IPS-NIHi7 (cell line): ENCODE measurements around the gene HAPLN3.

Source experiments
- DNase-seq: peaks from one replicate; pipeline ENCODE4 v3.0.0; 2012; ENCODE audit warnings: mixed read lengths; ENCODE audit errors: extremely low spot score

The HAPLN3 gene

DNA sequence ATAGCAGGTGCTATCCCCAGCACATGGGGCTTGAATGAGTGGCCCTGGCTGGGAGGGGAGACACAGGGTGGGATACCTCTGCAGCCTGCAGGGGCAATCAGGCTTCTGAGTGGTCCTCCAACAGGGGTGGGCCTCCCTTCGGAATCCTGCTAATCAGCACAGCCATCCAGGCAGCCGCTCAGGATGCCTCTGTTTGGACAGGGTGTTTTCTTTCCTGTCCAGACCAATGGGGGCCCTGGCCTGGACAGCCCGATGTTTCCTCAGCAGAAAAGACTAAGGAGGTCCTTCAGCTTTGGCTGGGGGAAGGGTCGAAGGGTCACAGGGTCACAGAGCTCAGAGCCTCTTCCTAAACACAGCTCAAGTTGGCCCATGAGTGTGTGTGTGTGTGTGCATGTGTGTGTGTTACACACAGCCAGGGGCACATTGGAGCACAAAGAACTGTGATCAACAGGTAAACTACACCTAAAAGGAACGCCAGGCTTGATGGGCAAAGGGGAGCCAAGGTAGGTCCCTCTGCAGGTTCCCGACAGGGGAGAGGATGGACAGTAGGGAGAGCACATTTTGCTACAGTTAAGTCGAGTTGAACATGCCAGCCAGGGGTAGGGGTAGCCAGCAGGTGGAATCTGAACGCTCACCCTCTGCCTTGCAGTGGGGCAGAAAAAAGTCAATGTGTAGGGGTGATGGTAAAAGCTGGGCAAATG, 1.1 kb upstream of the HAPLN3 start:
- DNase-seq, result no peak

DNA sequence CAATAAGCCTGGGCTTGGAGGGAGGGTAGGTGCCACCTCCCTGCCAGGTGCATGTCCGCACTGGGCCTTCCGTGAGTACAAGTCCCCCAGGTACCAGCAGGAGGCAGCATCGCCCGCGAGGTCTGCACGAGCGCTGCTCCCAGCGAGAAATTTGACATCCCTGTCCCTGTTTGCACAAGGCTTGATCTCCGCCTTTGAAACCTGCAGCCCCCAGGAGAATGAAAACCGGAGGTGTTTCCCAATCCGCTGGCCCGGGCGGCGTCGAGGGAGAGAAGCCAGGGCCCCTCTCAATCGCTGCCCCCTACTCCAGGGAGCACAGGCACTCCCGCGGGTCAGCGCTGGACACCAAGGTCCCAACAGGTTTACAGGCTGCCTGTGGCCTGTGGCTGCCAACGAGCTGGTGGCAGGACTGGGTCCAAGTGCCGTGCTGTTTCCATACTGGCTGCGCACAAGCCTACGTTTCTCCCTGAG, 961 bp downstream of the HAPLN3 start:
- peak; percentile 89 for DNase-seq

DNA sequence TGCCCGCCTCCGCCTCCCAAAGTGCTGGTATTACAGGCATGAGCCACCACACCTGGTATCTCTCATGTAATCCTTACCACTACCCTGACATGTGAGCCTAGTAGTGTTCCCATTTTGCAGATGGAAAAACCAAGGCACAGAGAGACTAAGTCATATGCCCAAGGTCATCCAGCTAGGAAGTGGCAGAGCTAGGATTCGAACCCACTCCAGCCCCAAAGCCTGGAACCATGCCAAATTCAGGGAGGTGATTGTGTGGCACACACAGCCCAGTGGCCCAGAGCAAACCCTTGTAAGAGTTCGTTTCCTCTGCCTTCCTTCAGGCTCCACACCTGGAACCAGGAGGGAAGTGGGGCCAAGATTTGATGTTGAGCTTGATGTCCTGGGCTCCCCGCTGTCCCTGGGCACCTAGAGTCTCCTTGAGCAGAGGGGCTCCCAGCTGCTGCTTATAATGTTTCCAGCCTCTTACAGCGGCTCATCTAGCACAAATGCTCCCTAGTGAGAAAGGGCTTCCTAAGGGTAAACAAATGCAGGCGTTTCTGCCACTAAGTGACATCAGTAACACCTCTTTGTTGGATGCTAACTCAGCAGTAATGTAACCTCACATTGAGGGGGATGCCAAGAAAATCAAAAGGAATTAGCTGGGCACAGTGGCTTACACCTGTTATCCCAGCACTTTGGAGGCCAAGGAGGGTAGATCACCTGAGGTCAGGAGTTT, 3.6 kb downstream of the HAPLN3 start:
- no peak for DNase-seq

DNA sequence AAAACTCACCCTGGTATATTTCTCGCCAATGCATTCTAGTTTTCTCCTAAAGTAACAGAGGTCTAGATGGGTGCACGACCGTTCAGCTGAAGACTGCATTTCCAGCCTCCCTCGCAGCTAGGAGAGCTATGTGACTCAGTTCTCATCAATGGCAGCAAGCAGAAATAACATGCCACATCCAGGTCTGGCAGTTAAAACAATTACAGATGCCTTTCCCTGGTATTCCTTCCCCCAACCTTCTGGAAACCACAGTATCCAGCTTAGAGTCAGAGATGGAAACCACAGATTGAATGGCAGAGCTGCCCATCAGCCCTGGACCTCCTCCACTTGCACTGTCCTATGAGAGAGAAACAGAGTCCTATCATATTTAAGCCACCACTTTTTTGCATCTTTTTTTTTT, 4.8 kb downstream of the HAPLN3 start:
- no peak for DNase-seq

DNA sequence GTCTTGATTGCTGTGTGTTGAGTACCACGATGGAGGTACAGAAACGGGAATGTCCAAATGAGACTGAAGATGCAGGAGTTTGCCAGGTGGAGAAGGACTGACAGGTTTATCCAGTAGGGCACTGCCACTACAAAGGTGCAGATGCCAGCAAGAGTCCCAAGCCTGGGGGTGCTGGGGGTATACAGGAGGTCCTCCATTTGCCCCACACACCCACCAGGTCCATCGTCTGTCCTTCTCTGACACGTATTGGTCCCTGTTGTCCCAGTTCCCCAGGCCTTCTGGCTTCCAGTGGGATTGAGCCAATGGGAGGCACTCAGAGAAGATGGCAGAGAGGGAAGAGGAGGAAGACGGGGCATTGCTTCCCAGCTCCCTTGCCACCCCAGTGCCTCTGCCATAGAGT, 6.6 kb downstream of the HAPLN3 start:
- DNase-seq, result no peak

DNA sequence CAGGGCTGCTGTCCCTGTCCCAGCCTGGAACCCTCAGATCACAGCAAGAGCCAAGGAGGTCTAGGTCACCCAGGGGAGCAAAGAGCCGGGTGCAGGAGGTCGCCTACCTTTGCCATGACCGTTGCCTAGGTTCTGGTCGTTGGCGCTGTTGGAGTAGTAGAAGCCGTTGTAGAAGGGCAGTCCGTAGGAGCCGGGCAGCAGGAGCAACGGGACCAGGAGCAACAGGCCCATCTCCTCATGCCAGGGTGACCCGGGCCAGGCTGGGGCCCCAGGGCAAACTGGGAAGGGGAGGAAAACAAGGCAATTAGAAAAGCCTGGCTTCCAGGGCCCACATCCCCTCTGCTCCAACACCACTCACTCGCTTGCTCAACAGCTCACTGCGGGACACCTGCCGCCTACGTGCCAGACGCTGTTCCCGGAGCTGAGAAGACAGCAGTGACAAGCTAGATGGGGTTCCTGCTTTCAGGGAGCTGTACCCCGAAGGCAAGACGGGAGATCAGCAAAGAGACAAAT, 8.2 kb downstream of the HAPLN3 start:
- DNase-seq, result no peak

DNA sequence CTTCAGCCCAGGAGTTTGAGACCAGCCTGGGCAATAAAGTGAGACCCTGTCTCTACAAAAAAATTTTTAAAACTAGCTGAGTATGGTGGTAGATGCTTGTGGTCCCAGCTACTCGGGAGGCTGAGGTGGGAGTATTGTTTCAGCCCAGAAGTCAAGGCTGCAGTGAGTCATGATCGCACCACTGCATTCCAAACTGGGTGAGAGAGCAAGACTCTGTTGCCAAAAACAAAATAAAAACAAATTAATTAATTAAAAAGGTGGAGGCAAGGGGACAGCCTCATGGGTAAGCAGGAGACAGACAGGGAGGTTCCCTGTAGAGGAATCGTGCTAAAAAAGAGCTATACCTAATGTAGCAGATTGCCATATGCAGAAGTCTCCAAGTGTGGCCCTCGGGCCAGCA, 12.6 kb downstream of the HAPLN3 start:
- no peak for DNase-seq

DNA sequence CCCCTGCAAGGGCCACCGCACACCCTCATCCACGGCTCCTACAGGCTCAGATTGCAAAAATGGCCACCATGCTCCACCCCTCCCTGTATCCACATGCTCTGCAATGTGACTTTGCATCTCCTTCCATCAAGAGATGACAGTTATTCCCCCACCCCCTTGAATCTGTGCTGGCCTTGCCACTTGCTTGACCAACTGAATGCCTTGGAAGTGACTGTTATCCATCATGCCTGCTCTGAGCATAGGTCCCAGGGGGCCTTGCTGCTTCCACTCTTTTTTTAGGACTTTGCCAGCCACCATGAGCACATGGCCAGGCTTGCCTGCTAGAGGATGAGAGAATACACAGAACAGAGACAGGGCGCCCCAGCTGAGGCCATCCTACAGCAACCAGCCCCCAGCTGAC, 13.6 kb downstream of the HAPLN3 start:
- DNase-seq, result no peak

DNA sequence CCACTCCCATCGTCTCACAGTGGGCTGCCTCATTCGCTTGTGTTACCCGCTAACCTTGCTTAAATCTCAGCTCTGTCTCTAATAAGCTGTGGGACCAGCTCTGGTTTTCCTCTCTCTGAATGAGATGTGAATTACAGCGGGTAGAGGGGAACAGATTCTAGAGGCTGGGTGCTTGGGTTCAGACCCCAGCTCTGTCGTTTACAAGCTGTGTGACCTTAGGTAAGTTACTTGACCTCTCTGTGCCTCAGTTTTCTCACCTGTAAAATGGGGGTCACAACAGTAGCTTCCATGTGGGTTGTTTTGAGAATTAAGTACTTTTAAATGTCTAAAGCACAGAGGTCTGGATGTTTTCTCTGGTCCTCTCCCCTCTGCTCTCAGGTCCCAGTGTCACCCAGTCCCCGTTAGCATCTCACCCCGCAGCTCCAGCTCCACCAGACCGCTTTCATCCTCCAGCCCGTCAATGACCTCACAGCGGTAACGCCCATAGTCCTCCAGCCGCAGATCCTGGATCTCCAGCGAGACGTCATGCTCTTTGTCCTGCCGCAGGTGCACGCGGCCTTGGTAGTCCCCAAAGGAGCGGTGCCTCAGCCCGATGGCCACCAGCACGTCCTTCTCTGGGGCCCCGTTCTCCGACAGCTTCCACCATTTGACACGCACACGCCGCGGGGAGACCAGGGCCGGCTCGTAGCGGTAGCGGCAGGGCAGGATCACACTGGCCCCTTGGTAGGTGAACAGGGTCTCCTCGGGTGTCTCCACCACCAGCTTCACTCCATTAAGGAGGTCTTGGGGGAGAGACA, 14.2 kb downstream of the HAPLN3 start:
- DNase-seq, result no peak

DNA sequence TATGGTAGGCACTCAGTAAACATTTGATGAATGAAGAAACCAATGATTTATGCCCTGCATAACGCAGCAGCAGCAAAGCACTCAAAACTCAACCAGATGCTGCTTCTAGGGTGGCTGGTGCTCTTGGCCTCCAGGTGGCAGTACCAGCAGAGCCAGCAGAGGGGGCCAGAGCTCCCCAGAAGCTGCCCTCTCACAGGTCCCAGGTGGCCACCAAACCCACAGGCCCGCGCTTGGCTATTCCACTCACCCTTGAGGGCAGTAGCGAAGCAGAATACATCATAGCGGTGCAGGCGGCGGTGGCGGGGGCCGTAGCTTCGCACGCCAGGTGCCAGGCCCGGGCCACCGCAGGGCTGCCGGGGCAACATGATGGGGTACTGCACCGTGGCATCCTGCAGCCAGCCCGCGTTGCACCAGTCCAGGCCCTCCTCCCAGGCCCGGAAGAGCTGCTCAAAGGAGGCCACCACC, 16.6 kb downstream of the HAPLN3 start:
- peak; percentile 90 for DNase-seq

DNA sequence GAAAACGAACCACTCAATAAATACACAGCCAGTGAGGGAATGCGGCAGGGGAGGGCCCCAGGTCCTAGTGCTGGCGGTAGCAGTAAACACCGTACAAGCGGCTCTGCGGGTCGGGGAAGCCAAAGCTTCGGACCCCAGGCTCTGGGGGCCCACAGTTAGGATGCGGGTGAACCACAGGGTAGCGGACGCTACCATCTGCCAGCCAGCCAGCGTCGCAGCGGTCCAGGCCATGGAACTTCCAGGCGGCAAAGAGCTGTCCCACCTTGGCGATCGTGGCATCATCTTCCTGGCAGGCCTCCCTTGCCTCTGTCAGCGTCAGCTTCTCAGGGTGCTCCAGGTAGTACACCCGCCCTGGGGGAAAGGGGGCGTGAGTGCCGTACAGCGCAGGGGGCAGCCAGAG, 17.4 kb downstream of the HAPLN3 start:
- no peak for DNase-seq

DNA sequence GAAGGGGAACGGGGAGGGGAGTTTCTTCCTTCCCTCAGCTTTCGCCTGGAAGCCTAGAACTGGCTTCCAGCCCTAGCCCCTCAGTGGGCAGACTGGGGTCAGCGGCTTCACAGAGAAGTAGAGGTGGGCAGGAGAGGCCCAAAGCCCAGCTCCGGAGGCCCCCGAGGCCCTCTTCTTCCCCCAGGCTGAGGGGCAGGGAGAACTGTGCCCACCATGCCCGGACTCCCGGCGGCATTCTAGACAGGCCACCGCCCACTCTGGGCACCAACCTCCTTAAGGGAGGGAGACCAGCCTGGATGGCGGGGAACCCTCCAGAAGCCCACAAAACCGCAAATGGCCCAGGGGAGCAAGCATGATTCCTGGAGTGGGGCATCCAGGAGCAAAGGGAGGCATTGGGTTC, 17.9 kb downstream of the HAPLN3 start:
- no peak for DNase-seq

DNA sequence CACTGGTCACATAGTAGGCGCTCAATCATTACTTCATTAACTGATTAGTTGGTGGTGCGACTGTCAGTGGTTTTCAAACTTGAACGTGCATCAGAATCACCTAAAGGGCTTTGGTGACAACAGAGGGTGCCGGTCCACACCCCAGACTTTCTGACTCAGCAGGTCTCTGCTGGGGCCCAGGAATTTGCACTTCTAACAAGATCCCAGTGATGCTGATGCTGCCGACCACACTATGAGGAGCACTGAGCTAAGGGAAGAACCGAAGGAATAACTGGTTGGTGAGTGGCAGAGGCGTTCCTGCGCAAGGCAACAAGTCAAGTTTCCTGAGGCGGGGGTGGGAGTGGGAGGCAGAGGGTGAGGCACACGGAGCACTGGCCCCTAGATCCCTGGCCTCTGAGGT, 18.8 kb downstream of the HAPLN3 start:
- DNase-seq, result no peak

DNA sequence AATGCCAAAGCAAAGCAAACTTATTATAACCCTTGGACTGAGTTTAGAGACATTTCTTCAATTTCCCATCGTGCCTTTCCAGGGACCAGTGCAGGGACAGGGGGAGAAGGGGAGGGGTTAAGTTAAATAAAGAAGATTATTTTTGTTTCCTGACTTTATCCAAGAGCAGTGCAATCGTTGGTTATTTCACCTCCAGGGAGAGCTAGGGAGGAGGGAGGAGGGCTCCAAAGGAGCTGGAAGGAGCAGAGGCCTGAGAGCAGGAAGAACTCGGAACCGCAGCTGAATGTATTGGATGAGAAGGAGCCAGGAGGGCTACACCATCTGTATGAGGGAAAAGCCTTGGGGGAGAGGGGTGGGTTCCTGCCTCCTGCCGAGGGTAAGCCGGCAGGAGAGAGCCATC, 20.7 kb downstream of the HAPLN3 start:
- no peak for DNase-seq

DNA sequence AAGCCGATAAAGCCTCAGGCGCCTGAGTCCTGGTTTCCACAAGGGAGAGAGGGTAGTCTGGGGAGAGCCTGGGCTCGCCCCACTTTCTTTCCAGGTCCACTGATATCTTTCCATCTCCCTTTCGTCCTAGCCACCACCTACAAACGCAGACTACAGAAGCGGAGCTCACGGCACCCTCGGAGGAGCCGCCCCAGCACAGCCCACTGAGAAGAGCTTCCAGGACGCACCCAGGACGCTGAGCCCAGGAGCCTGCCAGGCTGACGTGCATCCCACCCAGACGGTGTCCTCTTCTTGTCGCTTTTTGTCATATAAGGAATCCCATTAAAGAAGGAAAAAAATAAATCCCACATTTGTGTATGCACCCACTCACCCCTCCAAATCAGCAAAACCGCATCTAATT, 21.1 kb downstream of the HAPLN3 start:
- no peak for DNase-seq

DNA sequence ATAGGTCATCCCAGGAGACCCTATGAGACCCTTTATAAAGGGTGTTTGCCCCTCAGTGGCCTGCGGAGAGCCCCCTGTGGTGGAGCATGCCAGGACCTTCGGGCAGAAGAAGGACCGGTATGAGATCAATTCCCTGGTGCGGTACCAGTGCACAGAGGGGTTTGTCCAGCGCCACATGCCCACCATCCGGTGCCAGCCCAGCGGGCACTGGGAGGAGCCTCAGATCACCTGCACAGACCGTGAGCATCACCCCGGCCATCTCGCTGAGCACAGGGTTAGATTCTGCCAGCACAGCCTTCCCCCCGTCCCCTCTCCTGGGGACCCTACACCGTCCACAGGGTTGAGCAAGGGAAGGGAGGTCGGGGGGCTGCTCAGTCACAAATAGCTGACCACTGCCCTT, 21.6 kb downstream of the HAPLN3 start:
- no peak for DNase-seq

DNA sequence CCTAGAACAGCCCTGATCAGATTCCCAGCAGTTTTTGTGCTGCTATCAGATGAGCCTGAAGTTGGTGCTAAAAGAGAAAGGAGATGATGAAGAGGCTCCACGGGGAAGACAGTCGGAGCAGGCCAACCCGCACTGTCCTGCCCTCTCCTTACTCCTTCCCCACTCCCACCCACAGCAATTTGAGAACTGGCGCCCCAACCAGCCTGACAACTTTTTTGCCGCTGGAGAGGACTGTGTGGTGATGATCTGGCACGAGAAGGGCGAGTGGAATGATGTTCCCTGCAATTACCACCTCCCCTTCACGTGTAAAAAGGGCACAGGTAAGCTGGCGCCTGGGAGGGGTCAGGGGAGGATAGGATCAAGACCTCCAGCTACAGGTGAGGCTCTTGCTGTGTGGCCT, 22.6 kb downstream of the HAPLN3 start:
- no peak for DNase-seq

DNA sequence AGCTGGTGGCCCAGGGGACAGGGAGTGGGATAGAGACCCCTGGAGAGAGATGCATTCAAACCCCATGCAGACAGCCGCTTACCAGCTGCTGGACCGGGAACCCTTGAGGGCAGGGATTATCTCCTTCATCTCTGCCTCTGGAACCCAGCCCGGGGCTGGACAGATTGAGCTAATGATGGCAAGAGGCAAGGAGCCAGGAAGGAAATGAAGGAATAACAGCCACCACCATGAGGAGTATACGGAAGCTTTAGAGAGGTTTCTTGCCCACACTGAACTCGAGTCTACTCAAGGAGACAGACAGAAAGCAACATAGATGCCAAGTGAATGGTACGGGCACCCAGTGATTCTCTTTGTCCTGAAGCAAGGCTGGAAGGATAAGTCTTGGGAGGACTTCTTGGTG, 23.2 kb downstream of the HAPLN3 start:
- DNase-seq, result no peak

DNA sequence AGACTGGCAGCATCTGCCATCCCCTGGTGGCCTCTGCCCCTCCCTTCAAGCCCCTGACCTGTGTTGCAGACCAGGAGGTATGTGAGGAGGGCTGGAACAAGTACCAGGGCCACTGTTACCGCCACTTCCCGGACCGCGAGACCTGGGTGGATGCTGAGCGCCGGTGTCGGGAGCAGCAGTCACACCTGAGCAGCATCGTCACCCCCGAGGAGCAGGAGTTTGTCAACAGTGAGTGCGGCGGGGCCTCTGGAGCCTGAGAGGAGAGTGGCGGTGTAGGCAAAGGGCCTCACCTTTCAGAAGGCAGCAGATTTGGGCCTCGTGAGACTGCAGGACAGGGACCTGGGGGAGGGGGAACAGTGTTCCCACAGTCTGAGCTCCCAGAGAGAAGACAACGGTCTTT, 24.0 kb downstream of the HAPLN3 start:
- no peak for DNase-seq

DNA sequence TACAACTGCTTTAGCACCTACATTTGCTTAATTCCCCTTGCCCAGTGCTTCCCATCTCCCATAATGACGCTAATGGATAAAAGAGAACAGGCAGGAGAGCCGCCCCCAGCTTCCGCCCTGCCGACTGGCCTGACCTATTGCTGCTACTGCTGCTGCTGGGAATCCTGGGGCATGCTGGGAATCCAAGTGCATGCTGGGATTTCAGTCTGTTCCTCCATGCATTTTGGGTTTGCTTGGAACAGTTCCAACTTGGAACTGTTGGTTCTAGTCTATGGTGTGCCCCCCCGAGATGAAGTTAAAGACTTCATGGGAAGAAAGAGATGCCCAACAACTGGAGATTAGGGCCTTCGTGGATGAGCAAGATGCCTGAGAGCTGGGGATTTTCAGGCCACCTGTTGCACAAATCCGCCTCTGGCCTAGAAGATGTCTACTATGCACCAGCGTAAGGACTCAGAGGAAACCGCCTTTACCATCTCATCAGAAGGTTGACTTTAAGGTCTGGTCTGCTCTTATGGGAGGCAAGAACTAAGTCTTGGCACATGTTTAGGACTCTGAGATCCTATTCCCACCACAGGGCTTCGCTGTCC, 29.0 kb downstream of the HAPLN3 start:
- DNase-seq, result no peak

DNA sequence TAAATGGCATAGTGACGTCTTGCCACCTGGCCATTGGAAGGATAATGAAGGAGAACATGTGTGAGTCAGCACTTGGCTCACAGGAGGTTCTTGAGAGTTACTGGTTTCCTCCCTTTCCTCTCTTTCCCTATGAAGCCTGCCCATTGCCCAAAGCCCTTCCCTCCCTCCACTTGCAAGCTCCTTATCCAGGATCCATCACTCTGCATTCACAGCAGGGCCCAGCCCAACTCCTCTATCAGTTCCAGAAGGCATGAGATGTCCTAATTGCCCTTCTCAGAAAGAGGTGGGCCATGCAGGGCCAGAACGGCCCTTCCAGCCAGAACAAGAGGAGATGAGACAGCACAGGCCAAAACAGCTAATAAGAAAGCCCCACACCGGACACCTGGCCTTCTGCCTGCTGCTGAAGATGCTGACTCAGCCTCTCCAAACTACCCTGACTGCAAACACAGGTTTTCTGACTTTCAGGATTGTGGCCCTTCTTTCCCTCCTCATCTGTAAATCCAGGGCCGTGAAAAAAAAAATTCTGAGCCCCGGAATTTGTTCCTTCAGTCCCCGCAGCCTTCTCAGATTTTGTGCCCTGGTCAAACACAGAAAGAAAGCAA, 29.7 kb downstream of the HAPLN3 start:
- DNase-seq, result no peak
